Stimulated activated CD4-positive, alpha-beta T cell treated with anti-CD3 and anti-CD28 coated beads, Interleukin-15, amount 100 ng/mL, for 1 hour (primary cell): ENCODE data around the gene SRRM3.
"Not testable (repeated sequence)": the region's sequence is repeated elsewhere in the genome, so short reads cannot be mapped to it uniquely, and the experiment has no call there.

Experiments used
- DNase-seq, 2 donors: peaks; one replicate each; pipeline ENCODE4 v3.0.0-alpha.2; 2020; ENCODE audit warnings: low read depth in 1 of 2, low spot score in 1 of 2

Gene SRRM3

DNA sequence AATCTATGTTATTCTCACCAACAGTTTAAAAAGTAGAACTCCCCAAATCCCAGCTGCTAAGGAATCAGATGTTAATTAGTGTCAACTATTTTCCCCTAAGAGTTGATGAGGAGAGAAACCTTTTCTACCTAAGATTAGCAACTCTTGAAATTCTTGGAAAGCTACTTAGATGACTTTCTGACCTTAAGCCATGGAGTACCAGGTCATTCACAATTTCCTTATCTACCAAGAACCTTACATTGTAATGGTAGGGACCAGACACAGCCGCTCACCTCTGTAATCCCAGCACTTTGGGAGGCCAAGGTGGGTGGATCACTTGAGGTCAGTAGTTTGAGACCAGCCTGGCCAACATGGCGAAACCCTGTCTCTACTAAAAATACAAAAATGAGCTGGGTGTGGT is 133.7 kb downstream of the SRRM3 start:
- not testable (repeated sequence) for DNase-seq

DNA sequence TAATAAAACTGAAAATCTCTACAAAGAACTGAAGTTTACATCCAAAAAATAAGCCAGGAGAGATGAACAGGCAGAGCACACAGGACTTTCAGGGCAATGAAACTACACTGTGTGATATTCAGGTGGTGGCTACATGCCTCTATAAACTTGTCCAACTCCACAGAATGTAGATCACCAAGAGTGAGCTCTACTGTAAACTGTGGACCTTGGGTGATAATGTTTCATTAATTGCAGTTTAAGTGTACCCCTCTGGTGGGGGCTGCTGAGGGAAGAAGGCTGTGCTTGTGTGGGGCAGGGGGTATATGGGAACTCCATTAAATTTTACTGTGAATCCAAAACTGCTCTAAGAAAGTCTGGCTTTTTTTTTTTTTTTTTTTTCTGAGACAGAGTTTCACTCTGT is 134.4 kb downstream of the SRRM3 start:
- no peak for DNase-seq
